Neural cell (in vitro differentiated cells): ENCODE measurements around the gene CACNA1S. TPM values are rescaled to one million over a fixed set of nuclear protein-coding genes. Genes with fewer than 3 reads are reported as not detected.

Source experiments
- H2AFZ ChIP-seq: fragments of 200-600, 300-800 bp; sonication (generic), shearing (Covaris generic); 2 replicates; pipeline ENCODE4 v1.6.0; 2014; ENCODE audit warnings: low read depth, mild to moderate bottlenecking, antibody characterized with exemption, low read length, moderate library complexity
- H3F3A ChIP-seq: fragments of 200-600 bp; shearing (Covaris generic); 2 replicates; pipeline ENCODE4 v1.6.1; 2016; ENCODE audit warnings: mild to moderate bottlenecking, moderate library complexity, mixed read lengths, antibody characterized with exemption, low read length; ENCODE audit not compliant: insufficient read depth, poor library complexity, severe bottlenecking
- H3K27ac ChIP-seq: fragments of 200-600, 300-800 bp; sonication (generic), shearing (Covaris generic); 2 replicates; pipeline ENCODE4 v1.5.1; 2014; ENCODE audit warnings: mild to moderate bottlenecking, low read length, moderate library complexity
- H3K27me3 ChIP-seq: fragments of 300-800, 200-600 bp; sonication (generic), shearing (Covaris generic); 2 replicates; pipeline ENCODE4 v1.6.0; 2014; ENCODE audit warnings: mild to moderate bottlenecking, low read depth, low read length, moderate library complexity; ENCODE audit not compliant: insufficient read depth
- H3K36me3 ChIP-seq: fragments of 300-800, 200-600 bp; sonication (generic), shearing (Covaris generic); 2 replicates; pipeline ENCODE4 v1.5.1; 2014; ENCODE audit warnings: mild to moderate bottlenecking, antibody characterized with exemption, low read length, moderate library complexity; ENCODE audit not compliant: insufficient read depth
- H3K4me2 ChIP-seq: fragments of 300-800, 200-600 bp; sonication (generic), shearing (Covaris generic); 2 replicates; pipeline ENCODE4 v1.6.0; 2014; ENCODE audit warnings: mild to moderate bottlenecking, low read length
- H3K4me3 ChIP-seq: fragments of 300-800, 200-600 bp; sonication (generic), shearing (Covaris generic); 2 replicates; pipeline ENCODE4 v1.5.1; 2014; ENCODE audit warnings: mild to moderate bottlenecking, low read length, moderate library complexity
- H3K79me2 ChIP-seq: fragments of 200-600 bp; shearing (Covaris generic); replicated peaks from 2 replicates; pipeline ENCODE4 v1.6.0; 2014; ENCODE audit warnings: mild to moderate bottlenecking, low read length, moderate library complexity; ENCODE audit not compliant: insufficient read depth
- H3K9ac ChIP-seq: fragments of 300-800, 200-600 bp; sonication (generic), shearing (Covaris generic); 2 replicates; pipeline ENCODE4 v1.6.1; 2016; ENCODE audit warnings: mild to moderate bottlenecking, low read length, mixed read lengths
- H3K9me2 ChIP-seq: fragments of 200-600 bp; shearing (Covaris generic); 2 replicates; pipeline ENCODE4 v1.6.1; 2016; ENCODE audit warnings: mild to moderate bottlenecking, low read length, mixed read lengths; ENCODE audit not compliant: insufficient read depth
- H3K9me3 ChIP-seq: fragments of 200-600, 300-800 bp; sonication (generic), shearing (Covaris generic); 2 replicates; pipeline ENCODE4 v1.6.1; 2016; ENCODE audit warnings: mild to moderate bottlenecking, mixed run types, low read length, moderate library complexity, mixed read lengths
- H4K20me1 ChIP-seq: fragments of 200-600 bp; shearing (Covaris generic); 2 replicates; pipeline ENCODE4 v1.6.1; 2016; ENCODE audit warnings: mild to moderate bottlenecking, mixed run types; ENCODE audit not compliant: insufficient read depth
- EP300 ChIP-seq: fragments of 450-650 bp; conservative IDR thresholded peaks from 2 replicates; pipeline ENCODE4 v1.6.1; 2014; ENCODE audit warnings: antibody characterized with exemption, mild to moderate bottlenecking, moderate library complexity; ENCODE audit not compliant: poor library complexity, severe bottlenecking
- EZH2 ChIP-seq: fragments of 200-600, 300-800 bp; shearing (Covaris generic), sonication (generic); IDR thresholded peaks from 2 replicates; pipeline ENCODE4 v1.6.1; 2014; ENCODE audit warnings: antibody characterized with exemption, low read length, borderline replicate concordance, mild to moderate bottlenecking; ENCODE audit not compliant: insufficient read depth, poor library complexity, severe bottlenecking
- MXI1 ChIP-seq: fragments of 450-650 bp; conservative IDR thresholded peaks from 2 replicates; pipeline ENCODE4 v1.6.1; 2014; ENCODE audit warnings: antibody characterized with exemption, mild to moderate bottlenecking; ENCODE audit not compliant: poor library complexity, severe bottlenecking
- POLR2AphosphoS5 ChIP-seq: IDR thresholded peaks from 2 replicates; pipeline ENCODE4 v1.6.1; 2012
- RAD21 ChIP-seq: fragments of 450-650 bp; conservative IDR thresholded peaks from 2 replicates; pipeline ENCODE4 v1.6.1; 2014; ENCODE audit warnings: antibody characterized with exemption, mild to moderate bottlenecking, moderate library complexity
- SMC3 ChIP-seq: fragments of 450-650 bp; conservative IDR thresholded peaks from 2 replicates; pipeline ENCODE4 v1.6.1; 2014; ENCODE audit warnings: antibody characterized with exemption, mild to moderate bottlenecking, moderate library complexity; ENCODE audit not compliant: poor library complexity
- TAF1 ChIP-seq: IDR thresholded peaks from 2 replicates; pipeline ENCODE4 v1.6.1; 2012; ENCODE audit warnings: low read depth
- polyA plus RNA-seq: library from polyadenylated mRNA; depleted of rRNA; stranded (reverse); fragments of >200 nt; gene quantifications from 2 replicates; pipeline ENCODE4 v1.2.3, GENCODE V29; 2014
- TF ChIP-seq, protein P1 (sequence below): fragments of 450-650 bp; IDR thresholded peaks from 2 replicates; pipeline ENCODE4 v1.5.1; 2014; ENCODE audit warnings: antibody characterized with exemption, mild to moderate bottlenecking, moderate library complexity; ENCODE audit not compliant: poor library complexity, severe bottlenecking
- TF ChIP-seq, protein P2 (sequence below): IDR thresholded peaks from 2 replicates; pipeline ENCODE4 v1.6.1; 2012; ENCODE audit warnings: borderline replicate concordance

Gene CACNA1S
- polyA plus RNA-seq, 1 donor from 2014 or later, result 0.05 TPM

DNA sequence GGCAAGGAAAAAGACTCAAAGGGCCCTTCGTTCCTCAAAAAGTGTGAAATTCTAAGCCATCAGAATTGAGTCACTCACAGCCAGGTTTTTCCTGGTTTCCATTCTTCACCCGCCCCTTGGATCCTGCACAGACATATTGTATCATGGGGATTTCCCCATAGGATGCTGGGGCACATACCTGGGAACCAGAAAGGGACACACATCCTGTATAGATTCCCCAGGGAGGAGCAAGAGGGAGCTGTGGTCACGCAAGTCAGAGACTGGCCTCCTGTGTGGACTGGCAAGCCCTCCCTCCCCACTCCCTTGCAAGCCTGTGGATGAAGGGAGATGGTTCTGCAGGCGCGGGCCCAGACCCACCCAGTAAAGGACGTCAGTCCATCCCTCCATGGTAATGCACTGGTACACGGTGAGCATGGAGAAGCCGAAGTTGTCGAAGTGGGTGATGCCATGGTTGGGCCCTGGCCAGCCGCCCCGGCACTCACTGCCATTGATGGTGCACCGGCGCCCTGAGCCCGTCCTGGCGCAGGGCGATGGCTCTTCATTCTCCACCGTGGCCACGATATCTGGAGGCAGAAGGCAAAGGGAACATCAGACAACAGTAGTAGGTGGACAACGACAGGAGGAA, 23.2 kb downstream of the CACNA1S start:
- H3K27ac ChIP-seq, result no peak overlapping the region
- H4K20me1 ChIP-seq, result no peaks in the 10 kb centered on the region
- H3K27me3 ChIP-seq, result no peaks in the 10 kb centered on the region
- H3K36me3 ChIP-seq, result no peaks in the 10 kb centered on the region
- H3K9me2 ChIP-seq, result no peaks in the 10 kb centered on the region
- no peaks in the 10 kb centered on the region for H3K79me2 ChIP-seq
- H2AFZ ChIP-seq, result no peak overlapping the region
- H3K9ac ChIP-seq, result no peak overlapping the region
- TF ChIP-seq POLR2AphosphoS5 (no peak), EP300 (no peak), EZH2 (no peak), SMC3 (no peak), MXI1 (no peak), TAF1 (no peak), RAD21 (no peak)
- TF ChIP-seq, protein P1, sequence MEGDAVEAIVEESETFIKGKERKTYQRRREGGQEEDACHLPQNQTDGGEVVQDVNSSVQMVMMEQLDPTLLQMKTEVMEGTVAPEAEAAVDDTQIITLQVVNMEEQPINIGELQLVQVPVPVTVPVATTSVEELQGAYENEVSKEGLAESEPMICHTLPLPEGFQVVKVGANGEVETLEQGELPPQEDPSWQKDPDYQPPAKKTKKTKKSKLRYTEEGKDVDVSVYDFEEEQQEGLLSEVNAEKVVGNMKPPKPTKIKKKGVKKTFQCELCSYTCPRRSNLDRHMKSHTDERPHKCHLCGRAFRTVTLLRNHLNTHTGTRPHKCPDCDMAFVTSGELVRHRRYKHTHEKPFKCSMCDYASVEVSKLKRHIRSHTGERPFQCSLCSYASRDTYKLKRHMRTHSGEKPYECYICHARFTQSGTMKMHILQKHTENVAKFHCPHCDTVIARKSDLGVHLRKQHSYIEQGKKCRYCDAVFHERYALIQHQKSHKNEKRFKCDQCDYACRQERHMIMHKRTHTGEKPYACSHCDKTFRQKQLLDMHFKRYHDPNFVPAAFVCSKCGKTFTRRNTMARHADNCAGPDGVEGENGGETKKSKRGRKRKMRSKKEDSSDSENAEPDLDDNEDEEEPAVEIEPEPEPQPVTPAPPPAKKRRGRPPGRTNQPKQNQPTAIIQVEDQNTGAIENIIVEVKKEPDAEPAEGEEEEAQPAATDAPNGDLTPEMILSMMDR, result no peak
- TF ChIP-seq, protein P2, sequence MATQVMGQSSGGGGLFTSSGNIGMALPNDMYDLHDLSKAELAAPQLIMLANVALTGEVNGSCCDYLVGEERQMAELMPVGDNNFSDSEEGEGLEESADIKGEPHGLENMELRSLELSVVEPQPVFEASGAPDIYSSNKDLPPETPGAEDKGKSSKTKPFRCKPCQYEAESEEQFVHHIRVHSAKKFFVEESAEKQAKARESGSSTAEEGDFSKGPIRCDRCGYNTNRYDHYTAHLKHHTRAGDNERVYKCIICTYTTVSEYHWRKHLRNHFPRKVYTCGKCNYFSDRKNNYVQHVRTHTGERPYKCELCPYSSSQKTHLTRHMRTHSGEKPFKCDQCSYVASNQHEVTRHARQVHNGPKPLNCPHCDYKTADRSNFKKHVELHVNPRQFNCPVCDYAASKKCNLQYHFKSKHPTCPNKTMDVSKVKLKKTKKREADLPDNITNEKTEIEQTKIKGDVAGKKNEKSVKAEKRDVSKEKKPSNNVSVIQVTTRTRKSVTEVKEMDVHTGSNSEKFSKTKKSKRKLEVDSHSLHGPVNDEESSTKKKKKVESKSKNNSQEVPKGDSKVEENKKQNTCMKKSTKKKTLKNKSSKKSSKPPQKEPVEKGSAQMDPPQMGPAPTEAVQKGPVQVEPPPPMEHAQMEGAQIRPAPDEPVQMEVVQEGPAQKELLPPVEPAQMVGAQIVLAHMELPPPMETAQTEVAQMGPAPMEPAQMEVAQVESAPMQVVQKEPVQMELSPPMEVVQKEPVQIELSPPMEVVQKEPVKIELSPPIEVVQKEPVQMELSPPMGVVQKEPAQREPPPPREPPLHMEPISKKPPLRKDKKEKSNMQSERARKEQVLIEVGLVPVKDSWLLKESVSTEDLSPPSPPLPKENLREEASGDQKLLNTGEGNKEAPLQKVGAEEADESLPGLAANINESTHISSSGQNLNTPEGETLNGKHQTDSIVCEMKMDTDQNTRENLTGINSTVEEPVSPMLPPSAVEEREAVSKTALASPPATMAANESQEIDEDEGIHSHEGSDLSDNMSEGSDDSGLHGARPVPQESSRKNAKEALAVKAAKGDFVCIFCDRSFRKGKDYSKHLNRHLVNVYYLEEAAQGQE, result no peak
- H3F3A ChIP-seq, result no peaks in the 10 kb centered on the region
- H3K4me3 ChIP-seq, result no peak overlapping the region
- H3K4me2 ChIP-seq, result no peak overlapping the region
- no peaks in the 10 kb centered on the region for H3K9me3 ChIP-seq

DNA sequence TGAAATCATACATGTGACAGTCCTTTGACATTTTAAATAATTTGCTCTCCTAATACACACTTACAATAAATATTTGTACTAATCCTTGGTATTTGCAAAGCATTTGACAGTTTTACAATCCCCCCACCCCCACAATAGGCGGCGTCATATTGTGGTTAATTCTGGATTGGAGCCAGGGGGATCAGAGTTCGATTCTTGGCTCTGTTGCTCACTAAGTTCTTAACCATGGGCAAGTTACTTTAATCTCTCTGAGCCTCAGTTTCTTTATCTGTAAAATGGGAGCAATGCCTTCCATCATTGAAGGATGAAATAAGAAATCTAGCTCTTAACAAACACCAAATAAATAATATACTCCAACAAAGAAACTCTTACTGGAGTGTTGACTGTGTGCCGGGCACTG, 23.8 kb downstream of the CACNA1S start:
- no peaks in the 10 kb centered on the region for H3F3A ChIP-seq
- H3K4me3 ChIP-seq, result no peak overlapping the region
- H4K20me1 ChIP-seq, result no peaks in the 10 kb centered on the region
- H3K79me2 ChIP-seq, result no peaks in the 10 kb centered on the region
- no peaks in the 10 kb centered on the region for H3K9me2 ChIP-seq
- no peak overlapping the region for H3K9ac ChIP-seq
- H3K36me3 ChIP-seq, result no peaks in the 10 kb centered on the region
- H2AFZ ChIP-seq, result no peak overlapping the region
- H3K27me3 ChIP-seq, result no peaks in the 10 kb centered on the region
- TF ChIP-seq EP300, result no peak
- no peak for TF ChIP-seq TAF1
- TF ChIP-seq, protein P1, result no peak
- no peak for TF ChIP-seq SMC3
- TF ChIP-seq EZH2, result no peak
- no peak for TF ChIP-seq POLR2AphosphoS5
- TF ChIP-seq RAD21, result no peak
- no peak for TF ChIP-seq MXI1
- TF ChIP-seq, protein P2, result no peak
- no peaks in the 10 kb centered on the region for H3K9me3 ChIP-seq
- no peak overlapping the region for H3K4me2 ChIP-seq
- H3K27ac ChIP-seq, result no peak overlapping the region
